Uterus (tissue), 4 donors: ENCODE measurements around the gene KIAA0753. TPM values are rescaled to one million over a fixed set of nuclear protein-coding genes. Genes with fewer than 3 reads are reported as not detected.
A peak's percentile ranks its signal among the peaks of the same experiment; 100 is the strongest.

Experiments used
- DNase-seq, 2 donors: peaks; one replicate each; pipeline ENCODE4 v3.0.0-alpha.2; 2019 to 2020
- H3K27ac ChIP-seq, 2 donors: fragments of 200-600 bp; sonication (generic); 1 replicate in 1 of 2; 2 replicates in 1 of 2; pipeline ENCODE4 v1.5.1; 2016 to 2018
- H3K27me3 ChIP-seq, 2 donors: fragments of 200-600 bp; sonication (generic); one replicate each; pipeline ENCODE4 v1.5.1; 2018 to 2019; ENCODE audit warnings: control low read depth in 1 of 2
- H3K36me3 ChIP-seq, 2 donors: fragments of 200-600 bp; sonication (generic); one replicate each; pipeline ENCODE4 v1.5.1; 2019; ENCODE audit warnings: control low read depth in 1 of 2
- H3K4me1 ChIP-seq, 2 donors: fragments of 200-600 bp; sonication (generic); one replicate each; pipeline ENCODE4 v1.5.1; 2018 to 2019; ENCODE audit warnings: control low read depth in 1 of 2
- H3K4me3 ChIP-seq, 2 donors: fragments of 200-600 bp; sonication (generic); 1 replicate in 1 of 2; 2 replicates in 1 of 2; pipeline ENCODE4 v1.5.1; 2018 to 2019; ENCODE audit warnings: mild to moderate bottlenecking in 1 of 2
- H3K9me3 ChIP-seq, 2 donors: fragments of 200-600 bp; sonication (generic); one replicate each; pipeline ENCODE4 v1.5.1; 2019; ENCODE audit warnings: control low read depth in 1 of 2
- POLR2A ChIP-seq, 2 donors: fragments of 450-650 bp; IDR thresholded peaks; one replicate each; pipeline ENCODE4 v1.6.1; 2016; ENCODE audit warnings: antibody characterized with exemption in 2 of 2, mild to moderate bottlenecking in 1 of 2, moderate library complexity in 1 of 2
- intact Hi-C: fragments of 100-400 bp; cut with DNase I; formaldehyde crosslinking; loops from one replicate; pipeline ENCODE4 v1.15.1; 2023; ENCODE audit warnings: low total_unique reads
- total RNA-seq, 4 donors: library from RNA; depleted of rRNA in 3 of 4; stranded (reverse); fragments of >200 nt in 3 of 4; gene quantifications; one replicate each; pipeline versions ENCODE4 v1.1.0 to v1.2.4, GENCODE V29; 2014 to 2023
- TF ChIP-seq, protein P1 (sequence below), 4 experiments: fragments of 200-600 bp in 2 of 4; fragments of 450-650 bp in 2 of 4; sonication (generic) in 2 of 4; IDR thresholded peaks; one replicate each; pipeline ENCODE4 v1.5.1; 2016 to 2019; ENCODE audit warnings: antibody characterized with exemption in 4 of 4, mild to moderate bottlenecking in 2 of 4, moderate library complexity in 1 of 4
- donor health status: DM: yes; HTN: yes; CAD: no.

The KIAA0753 gene
- 10 to 100 TPM in 3 of 4 donors, 1 to 10 TPM in 1; 6.2 to 52.3 (median 28.8) TPM for total RNA-seq

DNA sequence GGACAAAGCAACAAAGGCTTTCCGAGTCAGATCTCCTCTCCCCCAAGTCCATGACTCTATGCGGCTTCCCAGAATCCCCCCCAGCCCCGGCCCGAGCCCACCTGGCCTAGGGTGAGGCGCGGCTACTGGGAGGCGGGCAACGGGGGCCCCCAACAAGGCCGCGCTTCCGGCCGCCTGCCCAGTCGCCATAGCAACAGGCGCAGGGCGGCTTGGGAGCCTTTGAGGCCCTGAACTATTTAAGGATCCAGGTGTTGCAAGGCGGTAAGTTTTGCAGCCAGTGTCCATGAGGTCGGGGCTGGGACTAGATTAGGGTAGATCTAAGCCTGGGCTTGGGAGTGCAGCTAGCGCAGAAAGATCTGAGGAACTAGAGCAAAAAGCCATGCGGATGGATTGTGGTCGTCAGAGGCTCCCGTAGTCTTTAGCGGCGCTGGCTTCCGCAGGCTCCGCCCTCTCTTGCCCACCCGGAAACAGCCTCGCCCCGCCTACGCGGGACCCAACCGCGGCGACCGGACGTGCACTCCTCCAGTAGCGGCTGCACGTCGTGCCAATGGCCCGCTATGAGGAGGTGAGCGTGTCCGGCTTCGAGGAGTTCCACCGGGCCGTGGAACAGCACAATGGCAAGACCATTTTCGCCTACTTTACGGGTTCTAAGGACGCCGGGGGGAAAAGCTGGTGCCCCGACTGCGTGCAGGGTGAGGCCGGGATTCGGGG, at the start of gene KIAA0753, which contains the start of gene TXNDC17:
Gene KIAA0753, minus strand, starts transcription at position 176 of the 711 bp plus-strand sequence. CDS start 5,608 bp downstream, outside the sequence.
Gene TXNDC17, plus strand, starts transcription at position 525 of the 711 bp plus-strand sequence. Its CDS starts 23 bp downstream, at position 548.
- no peaks in the 10 kb centered on the region for H3K9me3 ChIP-seq
- H3K4me3 ChIP-seq, result peak within 1 kb of the TSS; percentile 87 to 90
- TF ChIP-seq POLR2A (IDR thresholded peaks at IDR 0.05), result peak; percentile 41 to 71
- TF ChIP-seq, protein P1, sequence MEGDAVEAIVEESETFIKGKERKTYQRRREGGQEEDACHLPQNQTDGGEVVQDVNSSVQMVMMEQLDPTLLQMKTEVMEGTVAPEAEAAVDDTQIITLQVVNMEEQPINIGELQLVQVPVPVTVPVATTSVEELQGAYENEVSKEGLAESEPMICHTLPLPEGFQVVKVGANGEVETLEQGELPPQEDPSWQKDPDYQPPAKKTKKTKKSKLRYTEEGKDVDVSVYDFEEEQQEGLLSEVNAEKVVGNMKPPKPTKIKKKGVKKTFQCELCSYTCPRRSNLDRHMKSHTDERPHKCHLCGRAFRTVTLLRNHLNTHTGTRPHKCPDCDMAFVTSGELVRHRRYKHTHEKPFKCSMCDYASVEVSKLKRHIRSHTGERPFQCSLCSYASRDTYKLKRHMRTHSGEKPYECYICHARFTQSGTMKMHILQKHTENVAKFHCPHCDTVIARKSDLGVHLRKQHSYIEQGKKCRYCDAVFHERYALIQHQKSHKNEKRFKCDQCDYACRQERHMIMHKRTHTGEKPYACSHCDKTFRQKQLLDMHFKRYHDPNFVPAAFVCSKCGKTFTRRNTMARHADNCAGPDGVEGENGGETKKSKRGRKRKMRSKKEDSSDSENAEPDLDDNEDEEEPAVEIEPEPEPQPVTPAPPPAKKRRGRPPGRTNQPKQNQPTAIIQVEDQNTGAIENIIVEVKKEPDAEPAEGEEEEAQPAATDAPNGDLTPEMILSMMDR (IDR thresholded peaks at IDR 0.05), result peak in 1 of 4 experiments; percentile 10
- H3K36me3 ChIP-seq, result no peaks in the 10 kb centered on the region
- peaks cover 0 to 13% of the 10 kb centered on the region in 2 donors for H3K4me1 ChIP-seq
- intact Hi-C loops, result no loop called here
- peak; percentile 88 to 89 for DNase-seq
- no peaks in the 10 kb centered on the region for H3K27me3 ChIP-seq
- peak within 1 kb of the TSS; percentile 73 to 81 for H3K27ac ChIP-seq

DNA sequence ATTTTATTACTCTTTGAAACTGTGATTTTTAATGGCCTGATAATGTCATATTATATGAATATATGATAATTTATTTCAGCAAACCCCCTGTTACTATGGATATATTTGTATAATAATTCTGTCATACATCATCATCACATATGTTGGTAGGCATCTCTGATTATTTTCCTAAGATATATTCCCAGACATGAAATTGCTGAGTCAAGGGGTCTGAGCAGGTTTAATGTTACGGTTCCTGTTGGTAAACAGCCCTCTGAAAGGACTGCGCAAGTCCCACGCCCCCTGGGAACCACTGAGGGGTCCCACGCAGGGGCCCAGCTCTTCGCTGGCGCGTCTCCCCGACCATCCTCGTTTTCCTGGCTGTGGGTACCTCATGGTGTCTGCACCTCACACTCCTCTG, 48.4 kb upstream of the KIAA0753 start:
- Histone ChIP-seq H3K4me1 (no peaks in the 10 kb centered on the region), H3K36me3 (no peaks in the 10 kb centered on the region), H3K27me3 (no peaks in the 10 kb centered on the region), H3K4me3 (no peak overlapping the region), H3K27ac (no peak overlapping the region), H3K9me3 (no peaks in the 10 kb centered on the region)
- TF ChIP-seq, protein P1 (IDR thresholded peaks at IDR 0.05), result no peak
- no peak for TF ChIP-seq POLR2A (IDR thresholded peaks at IDR 0.05)
- no peak for DNase-seq
- intact Hi-C loops, result no loop called here

DNA sequence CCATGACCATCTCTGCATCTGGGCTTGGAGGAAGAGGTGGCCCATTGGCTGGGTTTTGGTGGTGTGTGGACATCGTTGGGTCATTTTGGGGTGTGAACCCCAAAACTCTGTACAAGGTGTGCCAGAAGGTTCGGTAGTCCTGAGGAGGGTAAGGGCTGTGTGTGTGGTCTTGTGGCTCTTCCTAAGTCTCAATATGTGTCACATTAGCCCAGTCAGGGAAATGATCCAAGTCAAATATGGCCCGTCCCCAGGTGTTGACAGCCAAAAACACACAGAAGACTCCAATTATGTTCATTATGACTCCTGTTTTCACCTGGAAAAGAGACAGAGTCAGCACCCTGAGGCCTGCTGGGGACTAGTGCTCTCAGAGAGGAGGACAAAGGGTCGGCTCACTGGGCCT, 45.5 kb upstream of the KIAA0753 start:
- Histone ChIP-seq H3K27ac (no peak overlapping the region), H3K4me1 (no peaks in the 10 kb centered on the region), H3K4me3 (no peak overlapping the region), H3K36me3 (no peaks in the 10 kb centered on the region), H3K27me3 (no peaks in the 10 kb centered on the region), H3K9me3 (no peaks in the 10 kb centered on the region)
- intact Hi-C loops, result no loop called here
- no peak for DNase-seq
- TF ChIP-seq POLR2A (IDR thresholded peaks at IDR 0.05), result no peak
- TF ChIP-seq, protein P1 (IDR thresholded peaks at IDR 0.05), result no peak

- H3K36me3 ChIP-seq, result no peaks in the 10 kb centered on the region
- H3K9me3 ChIP-seq, result no peaks in the 10 kb centered on the region
- no peak overlapping the region for H3K27ac ChIP-seq
- TF ChIP-seq, protein P1 (IDR thresholded peaks at IDR 0.05), result no peak
- TF ChIP-seq POLR2A (IDR thresholded peaks at IDR 0.05), result no peak
- intact Hi-C loops, result no loop called here
- H3K27me3 ChIP-seq, result no peaks in the 10 kb centered on the region
- H3K4me1 ChIP-seq, result no peaks in the 10 kb centered on the region
- no peak overlapping the region for H3K4me3 ChIP-seq
- DNase-seq, result no peak
Observed at GRCh38 chr17:6684881-6685767, 44.6 kb upstream of the KIAA0753 start.

DNA sequence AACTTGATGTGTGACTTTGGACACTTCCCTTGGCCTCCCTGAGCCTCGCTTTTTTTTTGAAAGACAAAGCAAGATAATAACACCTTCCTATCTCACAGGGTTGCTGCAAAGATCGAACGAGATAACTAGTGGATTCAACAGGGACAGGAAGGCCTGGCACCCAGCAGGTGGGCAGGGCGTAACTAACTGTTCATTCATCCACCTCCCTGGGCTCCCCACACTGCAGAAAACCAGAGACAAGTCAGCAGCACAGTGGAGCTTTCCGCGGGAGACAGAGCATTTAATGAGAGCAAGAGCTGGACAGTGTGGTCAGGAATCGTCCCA, 43.9 kb upstream of the KIAA0753 start:
- Histone ChIP-seq H3K9me3 (no peaks in the 10 kb centered on the region), H3K36me3 (no peaks in the 10 kb centered on the region), H3K27ac (no peak overlapping the region), H3K4me3 (no peak overlapping the region), H3K27me3 (no peaks in the 10 kb centered on the region), H3K4me1 (no peaks in the 10 kb centered on the region)
- TF ChIP-seq, protein P1 (IDR thresholded peaks at IDR 0.05), result no peak
- TF ChIP-seq POLR2A (IDR thresholded peaks at IDR 0.05), result no peak
- intact Hi-C loops, result no loop called here
- DNase-seq, result no peak
